ENCODE measurements around the gene WBP1.

DNA sequence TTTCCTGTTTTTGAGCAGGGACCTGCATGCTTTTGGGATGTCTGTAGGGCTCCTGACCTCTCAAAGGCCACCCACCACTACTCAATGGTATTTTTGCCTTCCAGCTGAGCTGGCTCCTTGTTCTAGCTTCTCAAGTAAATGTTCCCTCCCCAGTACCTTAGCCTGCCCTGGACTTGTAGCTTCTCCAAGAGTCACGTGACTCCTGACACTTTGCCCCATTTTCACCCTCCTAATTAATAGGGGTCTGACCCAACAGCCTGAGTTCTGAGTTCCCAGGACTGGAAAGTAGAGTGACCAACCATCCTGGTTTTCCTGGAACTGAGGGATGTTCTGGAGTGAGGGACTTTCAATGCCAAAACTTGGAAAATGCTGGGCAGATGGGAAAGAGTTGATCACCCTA lies 37.2 kb downstream of the WBP1 start:
- TF ChIP-seq POLR2A (IDR thresholded peaks at IDR 0.05; ENCODE audit: low read length) (no peak), GATA1 (IDR thresholded peaks at IDR 0.05; ENCODE audit: low read depth, low read length) (no peak)

All from erythroblast (primary cell).